HL-60 (cell line): ENCODE data around the gene AKR7A3.

Experiments used
- TF ChIP-seq, protein P1 (sequence below): IDR thresholded peaks from 2 replicates; pipeline ENCODE4 v1.6.1; 2012; ENCODE audit warnings: low read depth; ENCODE audit not compliant: insufficient replicate concordance
- TF ChIP-seq, protein P2 (sequence below): IDR thresholded peaks from one replicate; pipeline ENCODE4 v1.5.1; 2011; ENCODE audit warnings: low read length, control low read depth, inconsistent platforms; ENCODE audit not compliant: insufficient read depth

DNA sequence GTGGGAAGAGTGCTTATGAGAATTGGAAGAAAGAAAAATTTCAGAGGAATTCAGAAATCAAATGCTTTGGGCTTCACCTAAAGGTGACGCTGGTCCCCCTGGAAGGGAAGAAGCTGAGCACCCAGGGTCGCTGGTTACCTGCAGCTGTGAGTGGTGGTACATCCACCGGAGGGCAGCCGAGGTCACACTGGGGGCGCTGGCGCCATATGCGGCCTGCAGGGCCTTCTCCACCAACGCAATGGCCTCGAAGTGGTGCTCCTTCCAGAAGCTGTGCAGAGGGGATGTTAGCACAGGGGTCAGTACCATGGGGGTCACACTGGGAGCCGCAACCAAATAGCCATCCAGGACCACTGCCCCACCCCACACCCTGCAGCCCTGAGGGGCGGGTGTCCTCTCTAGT lies 17.3 kb upstream of the AKR7A3 start:
- TF ChIP-seq, protein P1, sequence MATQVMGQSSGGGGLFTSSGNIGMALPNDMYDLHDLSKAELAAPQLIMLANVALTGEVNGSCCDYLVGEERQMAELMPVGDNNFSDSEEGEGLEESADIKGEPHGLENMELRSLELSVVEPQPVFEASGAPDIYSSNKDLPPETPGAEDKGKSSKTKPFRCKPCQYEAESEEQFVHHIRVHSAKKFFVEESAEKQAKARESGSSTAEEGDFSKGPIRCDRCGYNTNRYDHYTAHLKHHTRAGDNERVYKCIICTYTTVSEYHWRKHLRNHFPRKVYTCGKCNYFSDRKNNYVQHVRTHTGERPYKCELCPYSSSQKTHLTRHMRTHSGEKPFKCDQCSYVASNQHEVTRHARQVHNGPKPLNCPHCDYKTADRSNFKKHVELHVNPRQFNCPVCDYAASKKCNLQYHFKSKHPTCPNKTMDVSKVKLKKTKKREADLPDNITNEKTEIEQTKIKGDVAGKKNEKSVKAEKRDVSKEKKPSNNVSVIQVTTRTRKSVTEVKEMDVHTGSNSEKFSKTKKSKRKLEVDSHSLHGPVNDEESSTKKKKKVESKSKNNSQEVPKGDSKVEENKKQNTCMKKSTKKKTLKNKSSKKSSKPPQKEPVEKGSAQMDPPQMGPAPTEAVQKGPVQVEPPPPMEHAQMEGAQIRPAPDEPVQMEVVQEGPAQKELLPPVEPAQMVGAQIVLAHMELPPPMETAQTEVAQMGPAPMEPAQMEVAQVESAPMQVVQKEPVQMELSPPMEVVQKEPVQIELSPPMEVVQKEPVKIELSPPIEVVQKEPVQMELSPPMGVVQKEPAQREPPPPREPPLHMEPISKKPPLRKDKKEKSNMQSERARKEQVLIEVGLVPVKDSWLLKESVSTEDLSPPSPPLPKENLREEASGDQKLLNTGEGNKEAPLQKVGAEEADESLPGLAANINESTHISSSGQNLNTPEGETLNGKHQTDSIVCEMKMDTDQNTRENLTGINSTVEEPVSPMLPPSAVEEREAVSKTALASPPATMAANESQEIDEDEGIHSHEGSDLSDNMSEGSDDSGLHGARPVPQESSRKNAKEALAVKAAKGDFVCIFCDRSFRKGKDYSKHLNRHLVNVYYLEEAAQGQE = no peak
- TF ChIP-seq, protein P2, sequence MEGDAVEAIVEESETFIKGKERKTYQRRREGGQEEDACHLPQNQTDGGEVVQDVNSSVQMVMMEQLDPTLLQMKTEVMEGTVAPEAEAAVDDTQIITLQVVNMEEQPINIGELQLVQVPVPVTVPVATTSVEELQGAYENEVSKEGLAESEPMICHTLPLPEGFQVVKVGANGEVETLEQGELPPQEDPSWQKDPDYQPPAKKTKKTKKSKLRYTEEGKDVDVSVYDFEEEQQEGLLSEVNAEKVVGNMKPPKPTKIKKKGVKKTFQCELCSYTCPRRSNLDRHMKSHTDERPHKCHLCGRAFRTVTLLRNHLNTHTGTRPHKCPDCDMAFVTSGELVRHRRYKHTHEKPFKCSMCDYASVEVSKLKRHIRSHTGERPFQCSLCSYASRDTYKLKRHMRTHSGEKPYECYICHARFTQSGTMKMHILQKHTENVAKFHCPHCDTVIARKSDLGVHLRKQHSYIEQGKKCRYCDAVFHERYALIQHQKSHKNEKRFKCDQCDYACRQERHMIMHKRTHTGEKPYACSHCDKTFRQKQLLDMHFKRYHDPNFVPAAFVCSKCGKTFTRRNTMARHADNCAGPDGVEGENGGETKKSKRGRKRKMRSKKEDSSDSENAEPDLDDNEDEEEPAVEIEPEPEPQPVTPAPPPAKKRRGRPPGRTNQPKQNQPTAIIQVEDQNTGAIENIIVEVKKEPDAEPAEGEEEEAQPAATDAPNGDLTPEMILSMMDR = no peak
